ENCODE results near the gene TMEM245. TPM values are rescaled to one million over a fixed set of nuclear protein-coding genes. Genes with fewer than 3 reads are reported as not detected.

Gene TMEM245
- total RNA-seq, 1 experiment from 2014 or later: 59.8 TPM

- peaks cover 51% of the 10 kb centered on the region for H3K36me3 ChIP-seq (ENCODE audit: insufficient read depth, low read length, poor library complexity, severe bottlenecking)
- DNase-seq (ENCODE audit: low spot score): no peak
- POLR2A ChIA-PET (ENCODE audit: low non-redundant PET): no interaction called here
Measured at GRCh38 chr9:109088221-109088620, 31.5 kb downstream of the TMEM245 start.

DNA sequence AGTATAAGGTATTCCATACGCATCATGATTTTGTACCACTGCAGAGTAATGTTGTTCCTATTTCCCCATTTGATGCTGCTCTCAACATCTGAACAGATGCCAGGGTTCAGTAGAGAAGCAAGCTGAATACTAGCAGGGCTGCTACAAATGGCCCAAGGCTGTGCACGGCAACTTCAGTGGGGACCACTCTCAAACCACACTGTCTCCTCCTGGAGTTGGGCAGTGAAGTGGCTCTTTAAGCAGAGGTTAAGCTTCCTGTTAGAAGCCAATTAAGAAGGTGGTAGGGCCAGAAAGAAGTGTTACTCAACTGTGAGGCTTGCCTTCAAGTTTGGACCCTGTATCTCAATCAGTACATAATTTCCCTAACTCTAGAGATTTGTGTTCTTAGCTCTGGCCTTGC lies 32.0 kb downstream of the TMEM245 start:
- Histone ChIP-seq H3K36me3 (ENCODE audit: insufficient read depth, low read length, poor library complexity, severe bottlenecking) (peaks cover 46% of the 10 kb centered on the region), H3K27me3 (replicated peaks; ENCODE audit: insufficient read depth, low read depth, low read length, poor library complexity) (no peaks in the 10 kb centered on the region), H3K9me3 (ENCODE audit: low read depth, low read length, poor library complexity, severe bottlenecking) (no peaks in the 10 kb centered on the region), H3K27ac (ENCODE audit: low read depth, low read length, poor library complexity, severe bottlenecking) (no peak overlapping the region), H3K4me1 (ENCODE audit: insufficient read depth, low read length, poor library complexity, severe bottlenecking) (no peaks in the 10 kb centered on the region), H3K4me3 (ENCODE audit: low read depth, low read length, poor library complexity, severe bottlenecking) (no peak overlapping the region)
- DNase-seq (ENCODE audit: low spot score): no peak
- no TSS peak for BruUV-seq (replicated peaks)
- CTCF ChIA-PET: no interaction called here
- no peak for TF ChIP-seq EZH2 (IDR thresholded peaks at IDR 0.05; ENCODE audit: borderline replicate concordance, low read depth, low read length, poor library complexity, severe bottlenecking)
- TF ChIP-seq, protein P1, sequence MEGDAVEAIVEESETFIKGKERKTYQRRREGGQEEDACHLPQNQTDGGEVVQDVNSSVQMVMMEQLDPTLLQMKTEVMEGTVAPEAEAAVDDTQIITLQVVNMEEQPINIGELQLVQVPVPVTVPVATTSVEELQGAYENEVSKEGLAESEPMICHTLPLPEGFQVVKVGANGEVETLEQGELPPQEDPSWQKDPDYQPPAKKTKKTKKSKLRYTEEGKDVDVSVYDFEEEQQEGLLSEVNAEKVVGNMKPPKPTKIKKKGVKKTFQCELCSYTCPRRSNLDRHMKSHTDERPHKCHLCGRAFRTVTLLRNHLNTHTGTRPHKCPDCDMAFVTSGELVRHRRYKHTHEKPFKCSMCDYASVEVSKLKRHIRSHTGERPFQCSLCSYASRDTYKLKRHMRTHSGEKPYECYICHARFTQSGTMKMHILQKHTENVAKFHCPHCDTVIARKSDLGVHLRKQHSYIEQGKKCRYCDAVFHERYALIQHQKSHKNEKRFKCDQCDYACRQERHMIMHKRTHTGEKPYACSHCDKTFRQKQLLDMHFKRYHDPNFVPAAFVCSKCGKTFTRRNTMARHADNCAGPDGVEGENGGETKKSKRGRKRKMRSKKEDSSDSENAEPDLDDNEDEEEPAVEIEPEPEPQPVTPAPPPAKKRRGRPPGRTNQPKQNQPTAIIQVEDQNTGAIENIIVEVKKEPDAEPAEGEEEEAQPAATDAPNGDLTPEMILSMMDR (conservative IDR thresholded peaks at IDR 0.05; ENCODE audit: low read depth, low read length): no peak
- POLR2A ChIA-PET (ENCODE audit: low non-redundant PET): no interaction called here
- intact Hi-C loops (cut with micrococcal nuclease; ENCODE audit: unreplicated experiment): no loop called here

More at GRCh38 chr9:109088221-109088620, 31.5 kb downstream of the TMEM245 start:
- TF ChIP-seq, protein P1 (conservative IDR thresholded peaks at IDR 0.05; ENCODE audit: low read depth, low read length): no peak
- TF ChIP-seq EZH2 (IDR thresholded peaks at IDR 0.05; ENCODE audit: borderline replicate concordance, low read depth, low read length, poor library complexity, severe bottlenecking): no peak
- Histone ChIP-seq H3K4me1 (ENCODE audit: insufficient read depth, low read length, poor library complexity, severe bottlenecking) (no peaks in the 10 kb centered on the region), H3K4me3 (ENCODE audit: low read depth, low read length, poor library complexity, severe bottlenecking) (no peak overlapping the region), H3K27me3 (replicated peaks; ENCODE audit: insufficient read depth, low read depth, low read length, poor library complexity) (no peaks in the 10 kb centered on the region), H3K9me3 (ENCODE audit: low read depth, low read length, poor library complexity, severe bottlenecking) (no peaks in the 10 kb centered on the region), H3K27ac (ENCODE audit: low read depth, low read length, poor library complexity, severe bottlenecking) (no peak overlapping the region)
- CTCF ChIA-PET: no interaction called here
- BruUV-seq (replicated peaks): no TSS peak
- intact Hi-C loops (cut with micrococcal nuclease; ENCODE audit: unreplicated experiment): no loop called here

GRCh38 chr9:109086221-109086620 lies 33.5 kb downstream of the TMEM245 start:
- no peaks in the 10 kb centered on the region for H3K9me3 ChIP-seq (ENCODE audit: low read depth, low read length, poor library complexity, severe bottlenecking)
- no peak for DNase-seq (ENCODE audit: low spot score)
- no peak overlapping the region for H3K4me3 ChIP-seq (ENCODE audit: low read depth, low read length, poor library complexity, severe bottlenecking)
- intact Hi-C loops (cut with micrococcal nuclease; ENCODE audit: unreplicated experiment): no loop called here
- no peak overlapping the region for H3K27ac ChIP-seq (ENCODE audit: low read depth, low read length, poor library complexity, severe bottlenecking)
- ChIA-PET POLR2A (ENCODE audit: low non-redundant PET) (no interaction called here), CTCF (no interaction called here)
- no TSS peak for BruUV-seq (replicated peaks)
- H3K27me3 ChIP-seq (replicated peaks; ENCODE audit: insufficient read depth, low read depth, low read length, poor library complexity): no peaks in the 10 kb centered on the region
- no peak for TF ChIP-seq EZH2 (IDR thresholded peaks at IDR 0.05; ENCODE audit: borderline replicate concordance, low read depth, low read length, poor library complexity, severe bottlenecking)
- TF ChIP-seq, protein P1 (conservative IDR thresholded peaks at IDR 0.05; ENCODE audit: low read depth, low read length): no peak
- H3K4me1 ChIP-seq (ENCODE audit: insufficient read depth, low read length, poor library complexity, severe bottlenecking): no peaks in the 10 kb centered on the region
- peaks cover 39% of the 10 kb centered on the region for H3K36me3 ChIP-seq (ENCODE audit: insufficient read depth, low read length, poor library complexity, severe bottlenecking)
